GM19467 (cell line): ENCODE results near the gene SYT6.

Source experiments
- ATAC-seq: cut with Tn5 transposase; IDR thresholded peaks from one replicate; pipeline ENCODE4 v1.9.1; 2021; ENCODE audit warnings: mild to moderate bottlenecking, moderate library complexity; ENCODE audit not compliant: unreplicated experiment

SYT6 gene

GRCh38 chr1:114094675-114095074 is 59.0 kb downstream of the SYT6 start:
- no peak for ATAC-seq

GRCh38 chr1:114094363-114094634 is 59.4 kb downstream of the SYT6 start:
- ATAC-seq = no peak

GRCh38 chr1:114093624-114094362 is 59.9 kb downstream of the SYT6 start:
- ATAC-seq = no peak

DNA sequence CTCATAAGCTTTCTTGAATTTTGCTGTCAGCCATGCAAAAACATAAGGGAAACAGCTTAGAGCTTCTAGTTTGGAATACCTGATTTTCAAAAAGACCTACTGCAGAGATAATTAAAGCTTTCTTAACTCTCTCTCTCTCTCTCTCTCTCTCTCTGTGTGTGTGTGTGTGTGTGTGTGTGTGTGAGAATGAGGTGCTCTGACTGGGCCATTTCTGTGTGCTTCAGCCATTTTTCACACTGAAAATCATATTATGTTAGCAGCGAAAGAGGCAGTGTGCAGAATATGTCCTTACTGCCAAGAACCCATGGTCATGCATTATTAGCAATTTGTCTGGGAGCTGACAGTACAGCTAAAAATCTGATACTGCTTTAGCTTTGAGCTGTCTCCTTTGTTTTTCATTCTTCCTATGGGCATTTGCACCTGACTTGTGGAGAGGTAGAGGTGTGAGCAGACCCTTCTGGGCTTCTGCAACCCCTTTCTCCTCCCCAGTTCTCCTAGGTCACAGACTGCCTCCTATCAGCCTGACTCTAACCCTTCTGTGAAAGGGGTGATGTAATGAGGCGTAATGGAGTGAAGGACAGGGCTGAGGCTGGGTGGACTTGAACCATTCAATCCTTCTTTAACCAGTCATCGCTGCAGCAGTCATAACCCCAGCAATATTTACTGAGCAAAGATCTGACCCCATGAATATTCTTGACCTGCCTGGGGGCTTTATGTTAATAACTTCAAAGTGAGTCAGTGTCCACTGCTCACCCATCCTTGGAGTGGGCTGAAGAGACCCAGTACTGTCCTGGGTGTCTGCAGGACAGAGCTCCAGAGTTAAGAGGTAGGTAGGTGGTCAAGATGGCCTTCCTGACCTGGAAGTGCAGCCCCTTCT is 61.2 kb downstream of the SYT6 start:
- ATAC-seq = no peak

GRCh38 chr1:114091711-114092110 is 62.0 kb downstream of the SYT6 start:
- no peak for ATAC-seq

DNA sequence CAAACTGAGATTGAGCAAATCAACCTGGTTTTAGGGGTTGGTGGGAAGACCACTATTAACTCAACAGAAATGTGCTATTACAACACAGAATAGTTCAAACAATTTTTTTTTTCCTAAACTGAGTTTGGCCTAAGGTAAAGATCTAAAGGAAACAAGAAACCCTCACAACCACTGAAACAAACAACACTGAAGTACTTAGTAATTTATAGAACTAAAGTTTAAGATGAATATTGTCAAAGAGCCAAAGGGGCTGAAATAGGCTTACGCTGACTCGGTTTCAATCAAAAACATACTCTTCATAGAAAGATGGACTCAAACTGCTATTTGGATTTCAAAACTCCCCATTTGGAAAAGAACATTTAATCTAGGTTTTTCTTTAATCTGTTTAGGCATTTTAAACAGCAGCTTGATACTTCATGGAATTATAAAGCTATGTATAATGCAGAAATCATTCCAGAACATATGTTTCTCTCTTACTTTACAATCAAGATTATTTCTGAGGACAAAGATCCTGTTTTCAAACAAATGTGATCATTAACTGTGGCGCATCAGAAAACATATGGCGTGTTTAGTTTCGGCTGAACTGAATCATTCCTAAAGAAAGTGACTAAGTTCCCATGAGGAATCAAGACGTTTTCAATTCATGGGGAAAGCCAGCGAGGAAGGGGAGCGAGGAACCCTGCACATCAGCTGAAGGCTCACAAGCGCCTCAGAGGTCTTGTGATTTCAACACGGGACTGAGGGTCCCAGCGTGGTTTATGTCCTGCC is 62.7 kb downstream of the SYT6 start:
- no peak for ATAC-seq

GRCh38 chr1:114089502-114090138 is 64.0 kb downstream of the SYT6 start:
- no peak for ATAC-seq

- no peak for ATAC-seq
Measured at GRCh38 chr1:114088392-114089299, 65.0 kb downstream of the SYT6 start.

DNA sequence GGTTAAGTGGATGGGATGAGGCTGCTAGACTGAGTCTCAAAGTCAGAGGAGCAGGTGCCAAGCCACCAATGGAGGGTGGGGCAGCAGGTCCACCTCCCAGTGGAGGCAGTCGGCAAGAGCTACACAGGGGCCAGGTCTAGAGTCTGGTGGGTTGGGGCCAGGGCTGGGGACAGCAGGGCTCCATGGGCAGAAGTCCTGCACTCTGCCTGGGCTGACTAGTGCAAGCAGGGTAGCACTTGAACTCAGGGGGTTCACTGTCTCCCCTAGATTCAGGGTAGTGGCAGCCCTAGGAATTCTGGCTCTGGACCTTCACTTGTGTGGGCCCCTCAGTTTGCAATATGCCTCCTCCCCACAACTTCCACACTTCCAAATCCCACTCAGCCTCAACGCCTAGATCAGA is 66.2 kb downstream of the SYT6 start:
- no peak for ATAC-seq

DNA sequence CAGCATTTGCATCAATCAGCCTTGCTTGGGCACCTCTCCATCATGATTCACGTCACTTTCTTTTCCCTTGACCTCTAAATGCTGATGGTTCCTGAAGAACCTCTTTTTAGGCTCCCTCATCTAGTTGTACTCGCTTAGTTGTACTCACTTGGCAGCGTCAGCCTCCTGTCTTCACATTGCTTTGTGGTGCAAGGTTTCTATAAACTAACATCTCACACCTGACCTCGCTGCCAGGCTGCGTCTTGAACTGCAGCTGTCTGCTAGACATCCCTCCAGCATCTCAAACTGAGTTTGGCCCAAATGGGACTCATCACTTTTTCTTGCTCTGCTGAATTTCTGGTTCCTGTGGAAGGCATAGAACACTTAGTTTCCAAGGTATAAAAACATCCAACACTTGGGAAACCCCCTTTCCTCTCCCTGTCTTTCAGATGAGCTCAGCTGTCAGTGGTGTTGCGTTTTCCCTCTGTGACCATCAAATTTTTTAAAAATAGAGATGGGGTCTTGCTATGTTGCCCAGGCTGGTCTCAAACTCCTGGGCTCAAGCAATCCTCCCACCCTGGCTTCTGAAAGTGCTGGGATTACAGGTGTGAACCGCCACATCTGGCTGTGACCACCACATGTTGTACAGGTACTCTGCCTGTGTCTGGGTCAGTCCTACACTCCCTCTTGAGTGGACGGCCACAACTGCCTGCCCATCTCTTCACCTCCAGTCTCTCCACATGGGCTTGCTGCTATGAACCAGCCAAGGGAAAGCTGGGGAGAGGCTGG is 66.9 kb downstream of the SYT6 start:
- ATAC-seq = no peak

GRCh38 chr1:114082867-114083585 is 70.6 kb downstream of the SYT6 start:
- no peak for ATAC-seq

DNA sequence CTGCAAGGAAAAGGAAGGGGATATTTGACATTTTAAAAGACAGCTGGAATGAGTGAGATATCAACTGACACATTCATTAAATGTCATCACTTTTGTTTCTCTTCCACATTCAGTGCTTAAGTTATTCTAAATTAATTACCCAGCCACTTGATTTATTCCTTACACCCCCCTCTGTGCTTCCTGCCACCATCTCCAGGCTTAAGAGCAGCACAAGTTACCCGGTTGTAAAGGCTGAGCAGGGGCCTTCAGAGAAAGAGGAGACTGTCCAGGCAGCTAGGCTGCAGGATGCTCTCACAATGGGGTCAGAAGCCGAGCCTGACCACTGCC is 71.4 kb downstream of the SYT6 start:
- ATAC-seq = no peak

GRCh38 chr1:114081437-114082303 is 72.0 kb downstream of the SYT6 start:
- no peak for ATAC-seq

GRCh38 chr1:114080511-114081436 is 72.9 kb downstream of the SYT6 start:
- no peak for ATAC-seq

GRCh38 chr1:114079596-114080190 is 74.0 kb downstream of the SYT6 start:
- no peak for ATAC-seq

- ATAC-seq = no peak
Measured at GRCh38 chr1:114078116-114078515, 75.6 kb downstream of the SYT6 start.

- no peak for ATAC-seq
Measured at GRCh38 chr1:114077188-114077587, 76.5 kb downstream of the SYT6 start.
